ENCODE data around the gene GRIK1.

DNA sequence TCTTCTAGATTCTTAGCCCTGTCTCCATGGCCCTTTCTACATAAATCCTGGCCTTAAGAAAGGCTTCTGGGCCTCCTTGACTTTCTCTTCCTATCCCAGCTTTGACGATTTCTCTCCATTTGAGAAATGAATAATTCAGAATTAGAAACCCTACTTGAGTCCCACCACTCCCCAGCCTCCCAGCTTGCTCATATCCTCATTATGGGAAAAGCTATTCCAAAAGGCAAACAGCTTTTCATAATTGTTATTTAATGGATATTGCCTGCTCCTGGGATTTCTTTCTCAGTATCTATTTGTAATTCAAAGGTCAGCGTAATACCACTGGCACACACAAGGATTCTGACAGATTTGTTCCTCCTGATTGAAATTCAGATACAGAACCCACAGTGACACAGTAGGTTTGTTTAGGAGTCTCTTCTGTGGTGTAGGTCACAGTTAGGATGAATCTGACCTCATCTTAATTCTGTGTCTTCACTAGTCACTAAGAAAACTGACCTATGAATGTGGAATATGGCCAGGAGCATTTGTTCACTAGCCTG is 121.3 kb downstream of the GRIK1 start:
- no peak for TF ChIP-seq EZH2 (IDR thresholded peaks at IDR 0.05; ENCODE audit: low read length)
- TF ChIP-seq, protein P1, sequence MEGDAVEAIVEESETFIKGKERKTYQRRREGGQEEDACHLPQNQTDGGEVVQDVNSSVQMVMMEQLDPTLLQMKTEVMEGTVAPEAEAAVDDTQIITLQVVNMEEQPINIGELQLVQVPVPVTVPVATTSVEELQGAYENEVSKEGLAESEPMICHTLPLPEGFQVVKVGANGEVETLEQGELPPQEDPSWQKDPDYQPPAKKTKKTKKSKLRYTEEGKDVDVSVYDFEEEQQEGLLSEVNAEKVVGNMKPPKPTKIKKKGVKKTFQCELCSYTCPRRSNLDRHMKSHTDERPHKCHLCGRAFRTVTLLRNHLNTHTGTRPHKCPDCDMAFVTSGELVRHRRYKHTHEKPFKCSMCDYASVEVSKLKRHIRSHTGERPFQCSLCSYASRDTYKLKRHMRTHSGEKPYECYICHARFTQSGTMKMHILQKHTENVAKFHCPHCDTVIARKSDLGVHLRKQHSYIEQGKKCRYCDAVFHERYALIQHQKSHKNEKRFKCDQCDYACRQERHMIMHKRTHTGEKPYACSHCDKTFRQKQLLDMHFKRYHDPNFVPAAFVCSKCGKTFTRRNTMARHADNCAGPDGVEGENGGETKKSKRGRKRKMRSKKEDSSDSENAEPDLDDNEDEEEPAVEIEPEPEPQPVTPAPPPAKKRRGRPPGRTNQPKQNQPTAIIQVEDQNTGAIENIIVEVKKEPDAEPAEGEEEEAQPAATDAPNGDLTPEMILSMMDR (optimal IDR thresholded peaks at IDR 0.05 in 1 of 3, IDR thresholded peaks at IDR 0.05 in 1 of 3, conservative IDR thresholded peaks at IDR 0.05 in 1 of 3; ENCODE audit: extremely low read depth in 1 of 3, insufficient read depth in 2 of 3, low read length in 3 of 3) = no peak

Data from keratinocyte (primary cell).